DND-41 (cell line): ENCODE results near the gene VPS37C.

ENCODE experiments used
- ATAC-seq: fragments of 200-7000 bp; cut with Tn5 transposase; 3 replicates; pipeline ENCODE4 v1.9.1; 2021; ENCODE audit warnings: low read depth; ENCODE audit not compliant: insufficient read depth
- DNase-seq: peaks from one replicate; pipeline ENCODE4 v3.0.0-alpha.2; 2020
- H2AFZ ChIP-seq: 2 replicates; pipeline ENCODE4 v1.6.0; 2012; ENCODE audit warnings: low read depth, low read length
- H3K27ac ChIP-seq: 2 replicates; pipeline ENCODE4 v1.5.1; 2012; ENCODE audit warnings: low read length, inconsistent platforms
- H3K27me3 ChIP-seq: fragments of 200-600 bp; sonication (generic); 2 replicates; pipeline ENCODE4 v1.6.0; 2012; ENCODE audit warnings: low read length, mild to moderate bottlenecking, inconsistent platforms; ENCODE audit not compliant: insufficient read depth, poor library complexity
- H3K36me3 ChIP-seq: 2 replicates; pipeline ENCODE4 v1.5.1; 2012; ENCODE audit warnings: low read length, inconsistent platforms; ENCODE audit not compliant: insufficient read depth
- H3K4me1 ChIP-seq: 2 replicates; pipeline ENCODE4 v1.5.1; 2012; ENCODE audit warnings: mild to moderate bottlenecking, low read length; ENCODE audit not compliant: insufficient read depth
- H3K4me2 ChIP-seq: 2 replicates; pipeline ENCODE4 v1.6.0; 2012; ENCODE audit warnings: mild to moderate bottlenecking, moderate library complexity, low read length, inconsistent platforms; ENCODE audit not compliant: insufficient read depth
- H3K4me3 ChIP-seq, 2 experiments: fragments of 200-600 bp in 1 of 2; shearing (Covaris generic) in 1 of 2; 2 replicates each; pipeline ENCODE4 v1.5.1; 2012 to 2016; ENCODE audit warnings: inconsistent platforms in 2 of 2, low read length in 2 of 2, mild to moderate bottlenecking in 2 of 2, low read depth in 1 of 2, moderate library complexity in 1 of 2
- H3K79me2 ChIP-seq: 2 replicates; pipeline ENCODE4 v1.6.0; 2012; ENCODE audit warnings: low read length, inconsistent platforms; ENCODE audit not compliant: insufficient read depth
- H3K9ac ChIP-seq: 2 replicates; pipeline ENCODE4 v1.6.0; 2012; ENCODE audit warnings: low read depth, mild to moderate bottlenecking, inconsistent platforms, low read length, moderate library complexity
- H3K9me3 ChIP-seq: 2 replicates; pipeline ENCODE4 v1.5.1; 2012; ENCODE audit warnings: low read length, moderate library complexity, mild to moderate bottlenecking, inconsistent platforms; ENCODE audit not compliant: insufficient read depth, severe bottlenecking
- H4K20me1 ChIP-seq: 2 replicates; pipeline ENCODE4 v1.6.0; 2012; ENCODE audit warnings: low read length; ENCODE audit not compliant: insufficient read depth
- EZH2 ChIP-seq: IDR thresholded peaks from 3 replicates; pipeline ENCODE4 v1.6.1; 2012; ENCODE audit warnings: borderline replicate concordance, low read depth, mild to moderate bottlenecking, moderate library complexity, low read length, inconsistent platforms; ENCODE audit not compliant: severe bottlenecking
- TF ChIP-seq, protein P1 (sequence below): IDR thresholded peaks from 2 replicates; pipeline ENCODE4 v1.5.1; 2012; ENCODE audit warnings: borderline replicate concordance, low read length, moderate library complexity, mild to moderate bottlenecking; ENCODE audit not compliant: poor library complexity, severe bottlenecking; ENCODE audit errors: extremely low read depth

The VPS37C gene

DNA sequence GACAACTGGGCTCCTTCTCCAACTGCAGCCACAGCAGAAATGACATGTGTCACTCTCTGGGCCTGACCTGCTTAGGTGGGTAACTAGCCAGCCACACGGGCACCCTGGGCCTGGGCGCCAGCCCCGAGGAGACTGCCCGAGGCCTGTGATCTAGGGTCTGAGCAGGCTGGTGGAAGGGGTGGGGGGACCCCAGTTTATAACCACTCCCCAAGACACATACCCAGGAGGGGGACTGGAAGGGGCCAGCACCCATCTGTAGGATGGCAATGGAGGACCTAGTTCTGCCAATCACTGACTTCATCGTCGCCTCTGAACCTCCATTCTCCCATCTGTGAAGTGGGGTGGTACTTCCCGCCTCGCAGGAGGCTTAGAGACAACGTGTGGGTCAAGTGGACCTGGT, 42.8 kb downstream of the VPS37C start:
- ATAC-seq (no peak), DNase-seq (no peak)
- H4K20me1 ChIP-seq: no peaks in the 10 kb centered on the region
- no peaks in the 10 kb centered on the region for H3K9me3 ChIP-seq
- no peaks in the 10 kb centered on the region for H3K27me3 ChIP-seq
- H3K79me2 ChIP-seq: no peaks in the 10 kb centered on the region
- no peaks in the 10 kb centered on the region for H3K4me1 ChIP-seq
- TF ChIP-seq, protein P1, sequence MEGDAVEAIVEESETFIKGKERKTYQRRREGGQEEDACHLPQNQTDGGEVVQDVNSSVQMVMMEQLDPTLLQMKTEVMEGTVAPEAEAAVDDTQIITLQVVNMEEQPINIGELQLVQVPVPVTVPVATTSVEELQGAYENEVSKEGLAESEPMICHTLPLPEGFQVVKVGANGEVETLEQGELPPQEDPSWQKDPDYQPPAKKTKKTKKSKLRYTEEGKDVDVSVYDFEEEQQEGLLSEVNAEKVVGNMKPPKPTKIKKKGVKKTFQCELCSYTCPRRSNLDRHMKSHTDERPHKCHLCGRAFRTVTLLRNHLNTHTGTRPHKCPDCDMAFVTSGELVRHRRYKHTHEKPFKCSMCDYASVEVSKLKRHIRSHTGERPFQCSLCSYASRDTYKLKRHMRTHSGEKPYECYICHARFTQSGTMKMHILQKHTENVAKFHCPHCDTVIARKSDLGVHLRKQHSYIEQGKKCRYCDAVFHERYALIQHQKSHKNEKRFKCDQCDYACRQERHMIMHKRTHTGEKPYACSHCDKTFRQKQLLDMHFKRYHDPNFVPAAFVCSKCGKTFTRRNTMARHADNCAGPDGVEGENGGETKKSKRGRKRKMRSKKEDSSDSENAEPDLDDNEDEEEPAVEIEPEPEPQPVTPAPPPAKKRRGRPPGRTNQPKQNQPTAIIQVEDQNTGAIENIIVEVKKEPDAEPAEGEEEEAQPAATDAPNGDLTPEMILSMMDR: no peak
- TF ChIP-seq EZH2: no peak
- H3K27ac ChIP-seq: no peak overlapping the region
- no peak overlapping the region for H3K4me3 ChIP-seq
- H2AFZ ChIP-seq: no peak overlapping the region
- no peak overlapping the region for H3K4me2 ChIP-seq
- H3K36me3 ChIP-seq: no peaks in the 10 kb centered on the region
- H3K9ac ChIP-seq: no peak overlapping the region

DNA sequence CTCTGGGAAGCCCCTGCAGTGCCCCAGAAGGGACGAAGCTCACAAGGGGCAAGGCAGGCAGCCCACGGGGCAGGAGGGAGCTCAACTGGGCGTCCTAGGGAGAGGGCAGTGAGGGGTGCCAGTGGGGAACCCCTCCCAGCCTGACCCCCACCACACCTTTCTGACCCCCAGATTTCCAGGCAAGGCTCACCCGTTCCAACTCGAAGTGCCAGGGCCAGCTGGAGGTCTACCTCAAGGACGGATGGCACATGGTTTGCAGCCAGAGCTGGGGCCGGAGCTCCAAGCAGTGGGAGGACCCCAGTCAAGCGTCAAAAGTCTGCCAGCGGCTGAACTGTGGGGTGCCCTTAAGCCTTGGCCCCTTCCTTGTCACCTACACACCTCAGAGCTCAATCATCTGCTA, 43.2 kb downstream of the VPS37C start:
- no peak overlapping the region for H3K4me3 ChIP-seq
- no peak for ATAC-seq
- H3K9ac ChIP-seq: no peak overlapping the region
- no peaks in the 10 kb centered on the region for H4K20me1 ChIP-seq
- H3K4me2 ChIP-seq: no peak overlapping the region
- no peak for TF ChIP-seq EZH2
- TF ChIP-seq, protein P1: no peak
- no peaks in the 10 kb centered on the region for H3K36me3 ChIP-seq
- H3K9me3 ChIP-seq: no peaks in the 10 kb centered on the region
- H2AFZ ChIP-seq: no peak overlapping the region
- H3K79me2 ChIP-seq: no peaks in the 10 kb centered on the region
- no peak overlapping the region for H3K27ac ChIP-seq
- no peaks in the 10 kb centered on the region for H3K27me3 ChIP-seq
- DNase-seq: no peak
- no peaks in the 10 kb centered on the region for H3K4me1 ChIP-seq

DNA sequence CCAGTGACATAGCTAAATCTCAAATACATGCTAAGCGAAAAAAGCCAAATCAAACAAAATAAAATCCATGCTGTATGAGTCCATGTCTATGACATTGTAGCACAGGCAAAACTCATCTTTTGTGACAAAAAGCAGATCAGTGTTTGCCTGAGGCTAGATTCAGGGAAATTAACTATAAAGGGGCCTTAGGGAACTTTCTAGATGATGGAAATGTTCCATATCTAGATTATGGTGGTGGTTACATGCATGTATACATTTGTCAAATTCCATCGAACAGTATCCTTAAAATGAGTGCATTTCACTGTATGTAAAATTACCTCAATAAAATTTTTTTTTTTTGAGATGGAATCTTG, 44.1 kb downstream of the VPS37C start:
- H3K9ac ChIP-seq: no peak overlapping the region
- H3K4me2 ChIP-seq: no peak overlapping the region
- no peaks in the 10 kb centered on the region for H3K36me3 ChIP-seq
- H3K4me3 ChIP-seq: no peak overlapping the region
- no peaks in the 10 kb centered on the region for H4K20me1 ChIP-seq
- no peak overlapping the region for H3K27ac ChIP-seq
- no peaks in the 10 kb centered on the region for H3K4me1 ChIP-seq
- H2AFZ ChIP-seq: no peak overlapping the region
- ATAC-seq (no peak), DNase-seq (no peak)
- H3K79me2 ChIP-seq: no peaks in the 10 kb centered on the region
- TF ChIP-seq, protein P1: no peak
- no peak for TF ChIP-seq EZH2
- no peaks in the 10 kb centered on the region for H3K27me3 ChIP-seq
- H3K9me3 ChIP-seq: no peaks in the 10 kb centered on the region
